ENCODE data around the gene HAGH.

- TF ChIP-seq CTCF (IDR thresholded peaks at IDR 0.05; ENCODE audit: low read depth, low read length, poor library complexity, severe bottlenecking) (peak; percentile 55), EZH2phosphoT487 (IDR thresholded peaks at IDR 0.05; ENCODE audit: borderline replicate concordance, low read length) (no peak)
Observed at GRCh38 chr16:1823821-1824220, 2.8 kb downstream of the HAGH start.

All from DOHH2 (cell line).